Articular chondrocyte of knee joint (primary cell): Measurements from ENCODE around the gene ZNF595. TPM values are rescaled to one million over a fixed set of nuclear protein-coding genes. Genes with fewer than 3 reads are reported as not detected.

Source experiments
- total RNA-seq: library from RNA; depleted of rRNA; stranded (reverse); fragments of >200 nt; gene quantifications from 2 replicates; pipeline ENCODE4 v1.2.3, GENCODE V29; 2012

Gene ZNF595
- total RNA-seq: 13.7 and 18.8 TPM in 2 replicates

DNA sequence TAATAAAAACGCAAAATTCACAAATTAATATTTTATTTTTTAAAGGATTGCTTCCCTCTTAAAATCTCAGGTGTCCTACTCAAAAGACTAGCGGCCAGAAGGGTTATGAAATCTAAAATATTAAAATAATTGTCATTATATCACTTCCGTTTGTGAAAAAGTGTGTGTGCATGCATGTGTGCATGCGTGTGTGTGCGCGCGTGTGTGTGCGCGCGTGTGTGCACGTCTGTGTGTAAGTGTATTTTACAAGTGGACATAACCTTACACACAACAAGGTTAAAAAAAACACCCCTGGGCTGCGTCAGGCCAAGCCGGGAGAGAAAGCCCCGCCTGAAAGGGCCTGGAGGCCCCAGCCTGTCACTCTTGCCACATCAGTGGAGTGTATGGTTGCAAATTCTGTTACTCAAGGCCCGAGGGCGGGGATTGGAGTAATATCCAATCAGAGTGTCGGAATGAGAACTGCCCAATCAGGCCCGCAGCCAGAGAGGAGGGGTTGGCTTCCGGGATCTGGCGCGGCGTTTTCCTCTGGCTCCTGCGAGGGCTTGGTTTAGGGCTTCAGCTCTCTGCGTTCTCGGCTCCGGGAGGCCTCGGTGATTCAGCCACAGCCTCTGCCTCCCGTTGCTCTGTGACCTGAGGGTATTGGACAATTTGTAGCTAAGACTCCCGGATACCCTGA is at the start of gene ZNF595:
TSS of gene ZNF595 (plus strand) at position 518 of the 676 bp plus-strand sequence. CDS start 168 bp downstream, outside the sequence.

DNA sequence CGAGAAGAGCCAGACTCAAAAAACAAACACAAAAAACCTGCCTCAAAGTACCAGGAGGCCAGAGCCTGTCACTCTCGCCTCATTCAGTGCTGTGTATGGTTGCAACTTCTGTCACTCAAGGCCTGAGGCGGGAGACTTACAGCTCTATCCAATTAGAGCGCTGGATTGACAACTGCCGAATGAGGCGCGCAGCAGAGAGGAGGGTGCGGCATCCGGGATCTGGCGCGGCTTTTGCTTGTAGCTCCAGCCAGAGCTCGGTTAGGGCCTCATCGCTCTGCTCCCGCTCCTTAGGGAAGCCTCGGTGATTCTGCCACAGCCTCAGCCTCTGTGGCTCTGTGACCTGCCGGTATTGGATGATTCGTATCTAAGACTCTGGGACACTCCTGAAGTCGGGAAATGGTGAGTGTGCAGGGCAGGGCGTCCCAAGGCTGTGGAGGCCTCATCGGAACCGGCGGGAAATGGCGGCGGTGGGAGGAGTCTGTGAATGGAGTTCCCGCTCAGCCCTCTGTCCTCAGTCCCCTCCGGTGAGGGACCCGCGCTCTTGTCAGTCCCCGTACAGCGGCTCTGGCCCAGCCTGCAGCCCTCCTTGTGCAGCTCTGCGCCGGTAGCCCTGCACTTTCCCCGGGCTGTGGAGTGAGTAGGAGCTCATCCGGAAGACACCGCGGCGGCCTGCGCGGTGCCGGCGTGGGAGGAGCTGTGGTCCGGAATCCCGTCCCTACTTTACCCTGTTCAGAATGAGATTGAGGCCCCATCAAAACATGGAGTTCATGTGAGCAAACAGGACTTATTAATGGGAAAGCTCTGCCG is 71.4 kb downstream of the ZNF595 start, which contains the start of gene ZNF718:
TSS of gene ZNF718 (plus strand) at position 227 of the 807 bp plus-strand sequence. CDS start at position 397, 170 bp downstream.

Other genes with a start within 250 kb of the ZNF595 start
- gene ZNF718, start 71.2 kb downstream of the ZNF595 start, total RNA-seq: 7.1 and 9.0 TPM in 2 replicates